ENCODE measurements around the gene TROAP.

TROAP gene

DNA sequence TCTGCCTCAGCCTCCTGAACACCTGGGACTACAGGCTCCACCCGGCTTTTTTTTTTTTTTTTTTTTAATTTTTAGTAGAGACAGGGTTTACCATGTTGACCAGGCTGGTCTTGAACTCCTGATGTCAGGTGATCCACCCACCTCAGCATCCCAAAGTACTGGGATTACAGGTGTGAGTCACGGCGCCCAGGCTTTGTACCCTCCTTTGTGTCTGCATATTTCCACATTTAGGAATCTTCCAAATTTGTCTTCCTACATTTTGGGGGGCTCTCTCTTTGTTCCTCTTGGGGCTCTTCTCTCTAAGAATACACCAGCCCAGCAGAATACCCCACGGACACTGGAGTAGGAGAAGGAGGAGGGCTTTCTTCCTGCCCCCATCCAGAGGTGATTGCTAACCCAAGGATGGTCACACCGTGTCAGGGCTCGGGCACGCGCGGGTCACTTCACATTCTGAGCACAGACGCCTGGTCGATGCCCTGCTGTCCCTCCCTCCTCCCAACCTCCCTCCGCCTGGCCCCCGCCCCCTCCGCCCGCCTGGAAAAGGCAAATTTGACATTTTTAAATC is 21.5 kb downstream of the TROAP start:
- no peak for DNase-seq

DNA sequence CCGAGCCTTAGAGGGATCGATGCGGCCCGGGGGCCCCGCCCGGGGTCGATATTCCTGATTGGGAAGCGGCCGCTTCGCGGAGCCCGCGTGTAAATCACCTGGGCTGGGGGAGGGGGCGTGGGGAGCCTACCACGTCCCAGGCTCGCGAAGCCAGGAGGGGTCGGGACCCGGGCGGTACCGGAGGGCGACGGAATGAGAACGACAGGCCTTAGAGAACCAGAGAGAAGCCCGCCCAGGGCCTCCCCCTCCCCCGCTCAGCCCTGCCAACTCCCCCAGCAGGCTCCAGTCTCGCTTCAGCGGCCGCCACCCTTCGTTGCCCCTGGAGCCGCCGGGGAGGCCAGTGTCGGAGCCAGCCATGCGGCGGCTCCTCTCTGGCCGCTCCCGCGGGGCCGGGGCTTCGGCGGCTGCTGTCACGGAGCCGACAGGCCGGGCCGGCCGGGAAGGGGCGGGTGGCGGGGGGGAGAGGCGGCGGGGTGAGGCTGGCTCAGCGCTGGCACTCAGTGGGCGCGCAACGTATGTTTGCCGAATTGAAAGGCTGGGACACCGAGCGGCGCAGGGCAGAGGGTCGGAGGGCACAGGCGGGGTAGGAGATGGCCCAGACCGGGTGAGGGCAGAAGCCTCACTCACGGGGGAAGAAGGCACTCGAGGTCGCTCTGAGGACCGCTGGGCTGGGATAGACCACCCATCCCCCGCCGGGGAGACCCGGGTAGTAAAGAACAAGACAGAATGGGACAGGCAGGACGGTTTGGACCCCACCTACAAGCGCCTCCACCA is 22.2 kb downstream of the TROAP start:
- no peak for DNase-seq

DNA sequence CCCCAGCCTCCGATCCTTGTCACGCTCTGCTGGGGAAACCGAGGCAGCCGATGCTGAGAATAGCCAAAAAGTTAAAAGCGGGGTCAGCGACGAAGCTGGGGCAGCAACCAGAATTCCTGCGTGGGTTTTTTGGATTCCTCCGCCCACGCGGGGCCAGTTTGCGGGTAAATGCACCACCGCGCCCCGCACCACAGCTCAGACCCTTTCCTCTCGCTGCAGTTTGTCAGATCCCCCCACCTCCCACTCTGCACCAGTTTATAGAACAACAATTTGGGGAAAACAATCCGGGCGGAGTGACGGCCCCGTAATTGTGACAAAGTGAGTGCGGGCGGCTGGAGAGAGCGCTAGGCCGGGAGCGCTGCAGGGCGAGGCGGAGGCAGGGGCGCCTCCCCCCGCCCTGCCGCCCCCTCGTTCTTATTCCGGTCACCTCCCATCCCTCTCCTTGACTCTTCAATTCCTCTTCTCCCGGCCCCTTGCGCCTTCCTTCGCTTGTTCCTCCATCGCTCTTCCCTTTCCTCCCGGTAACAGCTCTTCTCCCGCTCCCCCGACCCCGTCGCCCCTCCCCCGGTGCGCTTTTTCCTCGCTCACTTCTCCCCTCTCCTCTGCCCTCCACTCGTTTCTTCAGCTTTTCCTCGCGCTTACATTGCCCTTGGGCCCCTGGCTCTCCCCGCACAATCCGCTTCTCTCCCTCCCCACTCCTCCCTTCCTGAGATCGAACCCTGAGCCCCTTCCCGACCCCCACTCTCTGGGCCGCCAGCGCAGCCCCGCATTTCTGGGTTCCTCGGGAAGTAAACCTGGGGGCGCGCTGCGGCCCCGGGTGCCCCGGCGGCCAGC is 23.0 kb downstream of the TROAP start:
- DNase-seq = no peak

DNA sequence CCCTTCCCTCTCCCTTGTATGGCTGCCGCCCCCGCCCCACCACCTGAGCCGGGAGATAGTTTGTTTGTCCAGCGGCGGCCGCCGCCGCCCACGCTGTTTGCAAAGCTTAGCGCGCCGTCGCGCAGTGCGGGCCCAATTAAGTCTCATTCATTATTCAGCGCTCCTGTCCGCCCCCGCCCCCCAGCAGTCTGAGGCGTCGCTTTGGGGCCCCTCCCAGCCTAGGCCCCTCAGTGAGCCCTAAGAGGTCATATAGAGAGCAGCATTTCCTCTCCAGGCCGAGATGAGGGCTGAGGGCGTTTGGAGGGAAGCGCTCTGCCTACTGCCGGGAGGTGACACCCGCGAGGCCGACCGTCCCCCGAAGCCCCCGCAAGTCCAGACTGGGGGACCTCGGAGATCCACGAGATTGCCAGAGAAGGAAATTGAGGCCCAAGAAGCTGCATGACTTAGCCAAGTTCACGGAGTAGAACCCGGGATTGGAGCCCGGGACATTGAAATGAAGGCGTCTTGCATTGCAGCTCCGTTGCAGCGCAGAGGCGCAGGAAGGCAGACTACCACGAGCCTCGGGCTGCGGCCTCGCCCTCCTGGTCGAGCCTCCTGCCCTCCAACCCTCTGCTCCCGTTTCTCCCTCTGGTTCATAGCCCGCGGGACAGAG is 23.7 kb downstream of the TROAP start, which contains the start of gene DNAJC22:
DNAJC22 (plus strand) TSS at position 230 of the 652 bp plus-strand sequence. CDS start 1,985 bp downstream, outside the sequence.
- DNase-seq = no peak

DNA sequence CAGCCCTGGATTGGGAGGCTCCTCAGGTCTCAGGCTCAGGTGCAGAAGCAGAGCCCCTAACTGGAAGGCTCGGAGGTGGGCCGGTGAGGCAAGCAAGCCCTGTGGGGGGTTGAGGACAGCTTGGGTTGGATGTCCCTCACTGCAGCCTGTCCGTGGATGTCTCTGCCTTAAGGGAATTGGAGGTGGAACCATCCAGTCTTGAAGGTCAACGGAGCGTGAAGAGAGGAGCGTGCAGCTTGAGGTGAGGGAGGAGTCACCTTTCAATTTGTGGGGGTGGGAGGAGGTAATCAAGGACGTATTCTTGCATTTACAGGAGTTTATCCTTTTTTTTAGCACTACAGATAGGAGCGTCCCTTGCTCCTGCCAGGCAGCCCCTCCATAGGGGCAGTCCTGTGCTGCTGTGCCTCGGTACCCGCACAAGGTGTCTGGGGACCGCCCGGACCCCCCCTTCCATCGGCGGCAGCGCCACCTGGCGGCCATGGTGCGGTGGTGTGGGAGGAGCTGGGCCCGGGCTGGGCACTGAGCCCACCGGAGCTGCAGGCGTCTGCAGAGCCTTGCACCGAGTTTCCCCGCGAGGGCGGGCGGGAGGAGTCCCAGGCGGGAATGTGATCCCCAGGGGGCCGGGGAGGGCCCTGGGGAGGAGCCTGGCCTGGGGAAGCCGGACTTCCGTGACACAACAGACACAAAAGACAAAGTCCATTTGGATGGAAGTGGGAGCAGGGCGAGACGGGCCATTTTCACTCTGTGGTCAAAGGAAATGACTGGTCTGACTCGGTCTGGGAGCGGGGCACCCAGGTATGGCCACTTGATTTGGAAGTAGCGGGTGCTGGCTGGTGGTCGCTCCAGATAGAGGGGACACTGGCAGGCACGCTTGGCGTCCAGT is 24.5 kb downstream of the TROAP start:
- DNase-seq = peak; percentile 32

DNA sequence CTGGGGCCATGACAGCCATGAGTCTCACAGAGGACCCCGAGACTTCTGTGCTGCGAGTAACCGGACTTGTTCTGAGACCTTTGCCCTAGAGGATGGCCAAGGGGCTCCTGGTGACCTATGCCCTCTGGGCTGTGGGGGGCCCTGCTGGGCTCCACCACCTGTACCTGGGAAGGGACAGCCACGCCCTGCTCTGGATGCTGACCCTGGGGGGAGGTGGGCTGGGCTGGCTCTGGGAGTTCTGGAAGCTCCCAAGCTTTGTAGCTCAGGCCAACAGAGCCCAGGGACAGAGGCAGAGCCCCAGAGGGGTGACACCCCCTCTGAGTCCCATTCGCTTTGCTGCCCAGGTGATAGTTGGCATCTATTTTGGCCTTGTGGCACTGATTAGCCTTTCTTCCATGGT is 25.7 kb downstream of the TROAP start:
- no peak for DNase-seq

DNA sequence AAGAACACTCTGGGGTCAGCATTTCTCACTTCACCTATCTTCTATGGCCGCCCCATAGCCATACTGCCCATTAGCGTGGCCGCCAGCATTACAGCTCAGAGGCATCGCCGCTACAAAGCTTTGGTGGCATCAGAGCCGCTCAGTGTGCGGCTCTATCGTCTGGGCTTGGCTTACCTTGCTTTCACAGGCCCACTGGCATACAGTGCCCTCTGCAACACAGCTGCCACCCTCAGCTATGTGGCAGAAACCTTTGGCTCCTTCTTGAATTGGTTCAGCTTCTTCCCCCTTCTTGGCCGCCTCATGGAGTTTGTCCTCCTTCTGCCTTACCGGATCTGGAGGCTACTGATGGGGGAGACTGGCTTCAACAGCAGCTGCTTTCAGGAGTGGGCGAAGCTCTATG is 26.2 kb downstream of the TROAP start:
- DNase-seq = no peak

DNA sequence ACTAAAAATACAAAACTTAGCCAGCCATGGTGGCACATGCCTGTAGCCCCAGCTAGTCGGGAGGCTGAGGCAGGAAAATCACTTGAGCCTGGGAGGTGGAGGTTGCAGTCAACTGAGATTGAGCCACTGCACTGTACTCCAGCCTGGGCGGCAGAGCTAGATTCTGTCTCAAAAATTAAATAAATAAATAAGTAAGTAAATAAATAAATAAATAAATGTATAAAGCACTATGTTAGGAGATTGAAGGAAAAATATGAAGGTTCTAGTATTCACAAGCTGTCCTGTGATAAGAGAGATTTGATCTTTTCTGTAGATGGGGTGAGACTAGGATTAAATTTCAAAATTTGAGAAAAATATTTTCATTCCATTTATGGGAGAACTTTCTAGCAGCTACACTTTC is 29.3 kb downstream of the TROAP start:
- no peak for DNase-seq

DNA sequence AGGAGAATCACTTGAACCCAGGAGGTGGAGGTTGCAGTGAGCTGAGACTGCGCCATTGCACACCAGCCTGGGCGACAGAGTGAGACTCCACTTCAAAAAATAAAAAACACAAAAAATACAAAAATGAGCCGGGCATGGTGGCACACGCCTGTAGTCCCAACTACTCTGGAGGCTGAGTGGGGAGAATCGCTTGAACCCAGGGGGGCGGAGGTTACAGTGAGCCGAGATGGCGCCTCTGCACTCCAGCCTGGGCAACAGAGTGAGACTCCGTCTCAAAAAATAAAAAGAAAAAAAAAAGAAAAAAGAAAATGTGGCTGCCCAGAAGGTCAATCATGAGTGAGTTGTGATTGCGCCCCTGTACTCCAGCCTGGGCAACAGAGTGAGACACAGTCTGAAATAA is 32.9 kb downstream of the TROAP start:
- no peak for DNase-seq

DNA sequence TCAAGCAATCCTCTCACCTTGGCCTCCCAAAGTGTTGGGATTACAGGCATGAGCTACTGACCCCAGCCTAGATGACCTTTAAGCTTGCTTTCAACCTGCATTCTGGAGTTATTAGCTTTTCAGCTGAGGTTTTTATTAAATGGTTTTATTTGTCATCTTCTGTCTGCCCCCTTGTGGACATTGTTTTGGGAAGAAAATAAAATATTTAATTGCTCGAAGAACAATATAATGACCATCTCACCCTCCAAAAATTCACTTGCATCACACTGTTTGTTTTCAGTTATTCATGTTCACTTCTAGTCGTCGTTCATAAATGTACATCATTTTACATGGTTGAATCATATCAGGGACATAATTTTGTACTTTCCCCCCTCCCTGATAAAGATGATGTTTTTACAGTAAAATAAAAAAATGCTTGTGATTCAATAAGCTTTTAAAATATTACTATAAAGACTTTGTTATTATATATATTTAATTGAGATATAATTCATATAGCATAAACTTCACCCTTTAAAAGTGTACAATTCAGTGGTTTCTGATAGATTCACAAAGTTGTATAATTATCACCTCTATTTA is 34.1 kb downstream of the TROAP start:
- peak; percentile 36 for DNase-seq

DNA sequence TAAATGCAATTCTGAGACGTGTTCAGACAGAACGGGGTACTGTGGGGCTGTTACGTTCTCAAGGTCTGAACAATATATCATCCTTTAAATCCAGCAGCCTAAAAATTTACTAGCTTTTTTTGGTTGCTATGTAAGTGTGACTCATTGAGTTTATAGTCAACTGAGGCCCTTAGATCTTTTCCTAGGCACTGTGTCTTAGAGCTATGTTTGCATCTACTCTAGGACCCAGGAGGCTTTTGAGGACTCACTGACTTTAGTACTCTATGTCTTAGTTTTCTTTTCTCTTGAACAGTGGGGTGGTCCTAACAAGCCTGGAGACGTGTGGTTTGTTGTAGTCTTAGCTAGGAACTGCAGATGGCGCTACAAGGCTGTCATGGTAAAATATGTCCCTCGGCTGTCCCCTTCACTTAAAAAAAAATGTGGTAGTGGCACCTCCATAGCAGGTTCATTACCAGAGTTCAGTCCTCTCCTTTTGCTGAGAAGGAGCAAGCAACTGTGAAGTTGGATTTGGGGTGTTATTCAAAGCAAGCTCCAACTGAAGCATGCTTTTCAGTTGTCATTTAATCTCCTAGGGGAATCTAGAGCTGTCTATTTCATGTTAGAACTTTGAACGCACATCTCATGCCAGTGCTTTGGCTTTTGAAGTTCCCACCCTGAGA is 35.6 kb downstream of the TROAP start:
- DNase-seq = peak; percentile 48

DNA sequence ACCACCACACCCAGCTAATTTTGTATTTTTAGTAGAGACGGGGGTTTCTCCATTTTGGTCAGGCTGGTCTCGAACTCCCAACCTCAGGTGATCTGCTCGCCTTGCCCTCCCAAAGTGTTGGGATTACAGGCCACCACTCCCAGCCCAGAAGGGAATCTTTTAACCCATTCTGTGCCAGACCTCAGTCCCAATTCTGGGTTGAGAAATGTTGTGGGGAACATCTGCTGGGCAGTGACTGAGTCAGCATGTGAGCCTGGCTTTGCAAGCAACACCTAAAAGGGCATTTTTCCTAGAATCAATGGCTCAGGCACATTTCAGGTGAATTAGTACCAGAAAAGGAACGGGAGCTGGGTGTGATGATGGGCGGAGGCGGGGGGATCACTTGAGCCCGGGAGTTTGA is 36.6 kb downstream of the TROAP start:
- no peak for DNase-seq

DNA sequence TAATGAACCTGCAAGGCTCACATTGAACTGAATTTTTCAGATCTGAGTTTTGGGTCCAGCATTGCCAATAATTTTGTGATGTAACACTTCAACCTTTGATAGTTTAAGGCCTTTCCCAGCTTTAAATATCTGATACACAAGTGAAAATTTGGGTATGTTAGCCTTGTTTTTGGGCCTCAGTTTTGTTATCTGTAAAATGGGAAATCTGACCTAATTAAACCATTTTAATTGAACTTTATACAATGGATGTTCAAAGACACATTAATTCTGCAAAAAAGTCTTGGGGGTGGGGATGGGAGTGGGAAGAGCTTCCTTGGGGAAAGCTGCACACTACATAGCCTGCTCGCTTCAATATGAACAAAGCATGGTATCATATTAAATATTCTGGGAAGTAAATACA is 39.0 kb downstream of the TROAP start:
- no peak for DNase-seq

DNA sequence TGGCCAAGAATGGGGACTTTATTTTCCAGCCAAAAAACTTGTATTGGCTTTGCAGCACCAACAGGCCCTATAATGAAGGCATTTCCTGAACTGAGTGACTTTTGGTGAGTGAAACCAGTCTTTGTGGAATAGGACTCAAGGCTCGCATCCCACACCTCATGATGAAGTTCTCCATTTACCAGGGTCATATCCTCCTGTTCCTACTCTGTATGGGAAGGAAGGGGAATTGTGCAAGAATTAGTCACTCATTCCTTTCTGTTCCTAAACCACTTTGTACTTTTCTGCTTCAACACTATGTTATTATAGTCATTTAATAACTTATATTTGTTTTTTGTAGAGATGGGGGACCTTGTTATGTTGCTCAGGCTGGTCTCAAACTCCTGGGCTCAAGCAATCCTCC is 41.9 kb downstream of the TROAP start:
- no peak for DNase-seq

DNA sequence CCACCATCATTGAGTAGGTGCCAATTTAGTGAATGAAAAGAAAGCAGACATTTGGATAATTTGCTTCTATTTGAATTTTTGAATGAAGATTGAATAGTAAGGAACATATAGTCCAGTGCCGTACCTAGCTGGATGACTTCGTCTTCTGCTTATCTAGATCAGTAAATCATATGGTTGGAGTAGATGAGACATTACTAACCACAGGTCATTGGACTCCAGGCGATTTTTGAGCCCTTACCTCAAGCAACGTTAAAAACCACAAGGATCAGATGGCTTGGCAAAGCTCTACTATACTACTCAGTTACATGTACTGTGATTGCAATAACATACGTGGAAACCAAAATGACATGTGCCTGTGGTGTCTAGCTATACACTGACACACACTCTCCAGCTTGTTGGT is 42.5 kb downstream of the TROAP start:
- DNase-seq = no peak

DNA sequence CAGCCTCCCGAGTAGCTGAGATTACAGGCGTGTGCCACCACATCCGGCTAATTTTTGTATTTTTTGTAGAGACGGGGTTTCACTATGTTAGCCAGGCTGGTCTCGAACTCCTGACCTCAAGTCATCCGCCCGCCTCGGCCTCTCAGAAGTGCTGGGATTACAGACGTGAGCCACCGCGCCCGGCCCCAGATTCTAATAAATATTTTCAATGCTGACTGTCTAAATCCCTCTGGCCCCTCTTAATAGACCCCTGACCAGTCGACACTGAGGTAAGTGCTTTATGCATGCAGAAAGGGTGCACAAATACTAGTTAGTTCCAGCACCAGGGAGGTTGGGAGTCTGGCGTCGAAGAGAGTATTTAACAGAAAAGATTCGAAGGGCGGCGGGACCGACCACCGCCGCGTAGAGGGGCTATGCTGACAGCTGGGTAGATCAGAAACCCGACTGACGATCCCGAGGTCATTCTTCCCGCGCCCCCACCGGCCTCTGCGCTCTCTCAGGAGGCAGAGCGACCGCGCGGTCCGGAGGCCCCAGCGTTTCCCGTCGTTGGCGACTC is 43.1 kb downstream of the TROAP start:
- no peak for DNase-seq

DNA sequence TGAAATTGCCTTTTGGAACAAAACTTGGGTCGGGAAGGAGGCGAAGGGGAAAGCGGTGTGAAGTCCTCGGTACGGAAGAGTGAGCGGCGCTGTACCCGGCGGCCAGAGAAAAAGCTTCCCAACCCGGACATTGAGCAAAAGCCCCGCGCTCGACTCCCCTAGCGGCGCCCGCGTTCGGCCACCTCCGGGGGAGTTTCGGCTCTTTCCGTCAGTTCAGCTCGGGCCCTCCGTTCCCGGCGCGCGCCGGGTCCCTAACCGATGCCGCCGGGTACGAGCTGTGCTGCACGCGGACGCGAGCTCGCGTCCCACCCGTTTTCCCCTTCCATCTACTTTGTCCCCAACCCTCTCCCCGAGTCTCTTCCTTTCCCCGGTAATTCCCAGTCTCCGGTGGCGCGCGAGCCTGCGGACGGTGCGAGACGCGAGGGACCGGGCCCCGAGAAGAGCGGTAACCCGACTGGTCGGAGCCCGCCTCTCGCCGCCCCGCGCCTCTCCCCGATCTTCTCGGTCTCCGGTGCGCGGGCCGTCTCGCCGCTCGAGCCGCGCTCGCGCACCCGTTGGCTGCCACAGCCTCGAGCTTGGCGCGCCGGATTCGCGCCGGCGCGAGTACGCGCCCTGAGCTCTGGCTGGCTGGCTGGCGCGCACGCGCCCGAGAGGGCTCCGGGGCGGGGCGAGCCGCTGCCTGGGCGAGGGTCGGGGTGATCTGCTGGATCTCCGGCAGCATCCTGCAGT is 43.8 kb downstream of the TROAP start:
- DNase-seq = peak; percentile 80

DNA sequence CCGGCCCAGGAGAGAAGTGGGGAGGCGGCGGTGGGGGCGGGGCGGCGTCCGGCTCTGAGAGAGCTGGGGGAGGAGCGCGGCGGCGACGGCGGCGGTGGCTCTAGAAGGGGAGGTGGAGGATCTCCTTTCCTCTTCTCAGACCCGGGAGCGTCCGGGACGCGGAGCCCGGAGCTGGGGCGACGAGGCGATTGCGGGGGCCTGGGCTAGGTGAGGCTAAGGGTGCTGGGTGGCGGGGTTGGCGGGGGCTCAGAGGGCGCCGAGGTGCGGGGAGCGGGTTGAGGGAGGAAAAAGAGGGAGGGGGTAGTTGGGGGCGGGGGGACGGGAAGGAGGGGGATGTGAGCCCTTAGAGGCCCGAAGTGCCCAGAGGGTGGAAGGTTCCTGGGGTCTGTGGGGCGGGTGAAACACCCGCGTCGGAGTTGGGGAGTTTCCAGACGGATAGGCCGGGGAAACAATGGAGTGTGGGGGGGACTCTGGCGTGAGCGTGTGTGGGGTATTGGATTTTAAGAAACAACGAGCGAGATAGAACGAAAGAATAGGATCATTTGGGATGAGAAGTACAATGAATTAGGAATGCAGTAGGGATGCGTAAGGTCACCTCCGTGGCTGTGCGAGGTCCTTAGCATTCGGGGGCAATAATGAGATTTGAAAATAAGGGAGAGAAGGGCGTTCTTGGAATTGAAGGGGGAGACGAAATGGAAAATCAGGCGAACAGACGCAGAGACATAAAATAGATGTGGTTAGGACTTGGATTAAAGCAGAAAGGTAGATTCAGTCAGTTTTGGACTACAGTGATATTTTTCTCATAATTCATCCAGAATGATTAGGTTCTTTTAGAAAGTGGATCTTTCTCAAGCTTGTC is 44.6 kb downstream of the TROAP start, which contains the start of gene SPATS2:
SPATS2 (plus strand) TSS at position 82 of the 859 bp plus-strand sequence. CDS start 93,551 bp downstream, outside the sequence.
- no peak for DNase-seq

DNA sequence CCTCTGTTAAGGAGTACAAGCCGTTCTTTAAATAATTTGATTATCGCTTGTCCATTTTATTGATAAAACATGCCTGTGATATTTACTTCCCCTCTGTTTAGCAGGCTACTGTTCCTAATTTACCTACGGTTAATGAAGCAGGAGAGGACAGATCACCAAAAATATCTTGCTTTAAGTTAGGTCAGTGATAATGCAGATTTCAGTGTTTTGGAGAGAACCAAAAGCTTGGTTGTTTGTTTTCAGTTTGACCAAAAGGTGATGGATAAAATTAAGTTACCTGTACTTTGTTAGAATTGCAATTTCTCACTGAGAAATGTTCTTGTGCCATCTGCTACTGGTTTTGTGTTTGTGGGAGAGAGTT is 45.2 kb downstream of the TROAP start:
- no peak for DNase-seq

Measured in KG1 (cell line).